HCT116 (cell line): ENCODE measurements around the gene CHRD. TPM values are rescaled to one million over a fixed set of nuclear protein-coding genes. Genes with fewer than 3 reads are reported as not detected.

Source experiments
- ATAC-seq: fragments of 200-7000 bp; cut with Tn5 transposase; 2 replicates; pipeline ENCODE4 v1.9.1; 2020; ENCODE audit warnings: mild to moderate bottlenecking, moderate library complexity
- BruUV-seq: library from RNA; stranded (reverse); fragments of 400-500 nt; replicated peaks from 2 replicates; lab custom pipeline; 2021; lab: Mats Ljungman, UMichigan
- CTCF ChIA-PET: fragments of 300-600 bp; sonication (Branson Sonifier 250); formaldehyde crosslinking; loops from one replicate; lab custom pipeline; 2021; ENCODE audit warnings: antibody characterized with exemption; lab: Charles Lee
- POLR2A ChIA-PET: fragments of 300-600, 350-600 bp; sonication (Branson Sonifier 250); formaldehyde crosslinking; loops from one replicate; lab custom pipeline; 2021; ENCODE audit warnings: antibody characterized with exemption; lab: Charles Lee
- RAD21 ChIA-PET, 2 experiments: fragments of 300-600 bp; sonication (Branson Sonifier 250); formaldehyde crosslinking; loops; one replicate each; lab custom pipeline; 2023; ENCODE audit warnings: low total read pairs in 2 of 2; ENCODE audit not compliant: uncharacterized antibody in 2 of 2, unreplicated experiment in 2 of 2, low non-redundant PET in 1 of 2; lab: Charles Lee
- DNase-seq: peaks from one replicate; pipeline ENCODE4 v3.0.0-alpha.2; 2010; ENCODE audit warnings: low read depth, low spot score
- H2AFZ ChIP-seq: fragments of 200-600 bp; shearing (Covaris generic), sonication (generic); 2 replicates; pipeline ENCODE4 v1.6.1; 2017; ENCODE audit warnings: low read depth, mixed run types, mixed read lengths, antibody characterized with exemption, low read length; ENCODE audit not compliant: poor library complexity, severe bottlenecking
- H3K27ac ChIP-seq: 2 replicates; pipeline ENCODE4 v1.5.1; 2012; ENCODE audit warnings: low read depth, low read length
- H3K27me3 ChIP-seq: fragments of 200-600 bp; sonication (generic); 2 replicates; pipeline ENCODE4 v1.6.1; 2016; ENCODE audit warnings: mixed run types, low read length, mixed read lengths; ENCODE audit not compliant: insufficient read depth
- H3K36me3 ChIP-seq, 2 experiments: fragments of 200-500 bp in 1 of 2; fragments of 200-600 bp in 1 of 2; sonication (Bioruptor generic) in 1 of 2; sonication (generic) in 1 of 2; 2 replicates each; pipeline versions ENCODE4 v1.5.1 to v1.6.1; 2014 to 2016; ENCODE audit warnings: low read length in 2 of 2, inconsistent platforms in 1 of 2, mixed read lengths in 1 of 2, mixed run types in 1 of 2; ENCODE audit not compliant: insufficient read depth in 2 of 2, control insufficient read depth in 1 of 2
- H3K4me1 ChIP-seq, 2 experiments: fragments of 200-600 bp in 1 of 2; sonication (generic) in 1 of 2; 2 replicates each; pipeline versions ENCODE4 v1.5.1 to v1.6.1; 2012 to 2017; ENCODE audit warnings: low read length in 2 of 2, inconsistent platforms in 1 of 2, mild to moderate bottlenecking in 1 of 2, mixed read lengths in 1 of 2, mixed run types in 1 of 2, moderate library complexity in 1 of 2; ENCODE audit not compliant: insufficient read depth in 2 of 2, control insufficient read depth in 1 of 2
- H3K4me2 ChIP-seq: fragments of 200-600 bp; sonication (generic); 2 replicates; pipeline ENCODE4 v1.6.1; 2017; ENCODE audit warnings: mixed run types, low read length, mixed read lengths
- H3K4me3 ChIP-seq, 2 experiments: fragments of 200-600 bp in 1 of 2; sonication (generic) in 1 of 2; replicated peaks in 1 of 2; 2 replicates each; pipeline ENCODE4 v1.5.1; 2011 to 2016; ENCODE audit warnings: low read length in 2 of 2, control low read depth in 1 of 2, low read depth in 1 of 2, mild to moderate bottlenecking in 1 of 2, mixed read lengths in 1 of 2, mixed run types in 1 of 2
- H3K79me2 ChIP-seq: fragments of 200-600 bp; sonication (generic); 2 replicates; pipeline ENCODE4 v1.6.1; 2017; ENCODE audit warnings: mild to moderate bottlenecking, mixed run types, low read length, moderate library complexity, mixed read lengths; ENCODE audit not compliant: insufficient read depth
- H3K9ac ChIP-seq: fragments of 200-600 bp; sonication (generic); 2 replicates; pipeline ENCODE4 v1.6.1; 2016; ENCODE audit warnings: low read length, mixed read lengths
- H3K9me2 ChIP-seq: fragments of 200-600 bp; sonication (generic), shearing (Covaris generic); 2 replicates; pipeline ENCODE4 v1.6.1; 2017; ENCODE audit warnings: mixed run types, mild to moderate bottlenecking, moderate library complexity; ENCODE audit not compliant: insufficient read depth
- H3K9me3 ChIP-seq, 2 experiments: fragments of 200-500 bp in 1 of 2; fragments of 200-600 bp in 1 of 2; sonication (Bioruptor generic) in 1 of 2; sonication (generic) in 1 of 2; 2 replicates each; pipeline ENCODE4 v1.6.1; 2014 to 2017; ENCODE audit warnings: low read length in 2 of 2, mixed read lengths in 2 of 2, inconsistent platforms in 1 of 2, low read depth in 1 of 2, mild to moderate bottlenecking in 1 of 2, mixed run types in 1 of 2, moderate library complexity in 1 of 2; ENCODE audit not compliant: control insufficient read depth in 1 of 2, insufficient read depth in 1 of 2
- H4K20me1 ChIP-seq: fragments of 200-600 bp; sonication (generic), shearing (Covaris generic); 2 replicates; pipeline ENCODE4 v1.6.1; 2017; ENCODE audit warnings: mixed run types, mild to moderate bottlenecking, moderate library complexity; ENCODE audit not compliant: insufficient read depth
- CBX3 ChIP-seq: IDR thresholded peaks from 2 replicates; pipeline ENCODE4 v1.6.1; 2012; ENCODE audit warnings: low read depth
- CEBPB ChIP-seq: IDR thresholded peaks from 2 replicates; pipeline ENCODE4 v1.6.1; 2012; ENCODE audit warnings: low read depth
- EGR1 ChIP-seq: IDR thresholded peaks from 2 replicates; pipeline ENCODE4 v1.6.1; 2012; ENCODE audit warnings: low read depth
- EZH2 ChIP-seq: fragments of 200-600 bp; sonication (generic); IDR thresholded peaks from 2 replicates; pipeline ENCODE4 v1.6.1; 2017; ENCODE audit warnings: antibody characterized with exemption, mixed run types
- EZH2phosphoT487 ChIP-seq: fragments of 200-600 bp; IDR thresholded peaks from 2 replicates; pipeline ENCODE4 v1.6.1; 2018; ENCODE audit warnings: antibody characterized with exemption, borderline replicate concordance
- JUND ChIP-seq: IDR thresholded peaks from 2 replicates; pipeline ENCODE4 v1.6.1; 2012
- SIN3A ChIP-seq: IDR thresholded peaks from 2 replicates; pipeline ENCODE4 v1.6.1; 2012; ENCODE audit warnings: low read depth
- SP1 ChIP-seq: IDR thresholded peaks from 2 replicates; pipeline ENCODE4 v1.6.1; 2012; ENCODE audit warnings: low read depth
- YY1 ChIP-seq: IDR thresholded peaks from 2 replicates; pipeline ENCODE4 v1.6.1; 2011; ENCODE audit warnings: low read length, low read depth, moderate library complexity, mild to moderate bottlenecking; ENCODE audit not compliant: insufficient replicate concordance; ENCODE audit errors: extremely low read depth
- ZBTB33 ChIP-seq: IDR thresholded peaks from 2 replicates; pipeline ENCODE4 v1.6.1; 2011; ENCODE audit warnings: mild to moderate bottlenecking, low read length, moderate library complexity; ENCODE audit not compliant: insufficient replicate concordance; ENCODE audit errors: extremely low read depth
- ZFX ChIP-seq: fragments of 450-650 bp; IDR thresholded peaks from 2 replicates; pipeline ENCODE4 v1.6.1; 2017
- ZNF274 ChIP-seq: fragments of 200-500 bp; sonication (Bioruptor generic); IDR thresholded peaks from 2 replicates; pipeline ENCODE4 v1.6.1; 2014; ENCODE audit warnings: mild to moderate bottlenecking, low read depth, low read length, inconsistent platforms
- intact Hi-C: fragments of 100-400 bp; cut with micrococcal nuclease; formaldehyde crosslinking; loops from 2 replicates; pipeline ENCODE4 v1.10.0; 2022
- total RNA-seq: library from RNA; stranded (reverse); gene quantifications from one replicate; pipeline ENCODE4 v1.2.1, GENCODE V29; 2021; ENCODE audit not compliant: unreplicated experiment
- TF ChIP-seq, protein P1 (sequence below): IDR thresholded peaks from 2 replicates; pipeline ENCODE4 v1.6.1; 2012
- TF ChIP-seq, protein P2 (sequence below): IDR thresholded peaks from 2 replicates; pipeline ENCODE4 v1.6.1; 2012; ENCODE audit warnings: low read depth
- TF ChIP-seq, protein P3 (sequence below), 3 experiments: fragments of 200-600 bp in 1 of 3; sonication (generic) in 1 of 3; IDR thresholded peaks in 2 of 3; conservative IDR thresholded peaks in 1 of 3; 2 replicates each; pipeline ENCODE4 v1.5.1; 2012 to 2017; ENCODE audit warnings: low read depth in 2 of 3, low read length in 2 of 3, antibody characterized with exemption in 1 of 3, borderline replicate concordance in 1 of 3, control low read depth in 1 of 3, mild to moderate bottlenecking in 1 of 3, mixed read lengths in 1 of 3, mixed run types in 1 of 3, moderate library complexity in 1 of 3; ENCODE audit not compliant: insufficient read depth in 1 of 3

CHRD gene
- total RNA-seq, 1 experiment from 2014 or later: 8.0 TPM

DNA sequence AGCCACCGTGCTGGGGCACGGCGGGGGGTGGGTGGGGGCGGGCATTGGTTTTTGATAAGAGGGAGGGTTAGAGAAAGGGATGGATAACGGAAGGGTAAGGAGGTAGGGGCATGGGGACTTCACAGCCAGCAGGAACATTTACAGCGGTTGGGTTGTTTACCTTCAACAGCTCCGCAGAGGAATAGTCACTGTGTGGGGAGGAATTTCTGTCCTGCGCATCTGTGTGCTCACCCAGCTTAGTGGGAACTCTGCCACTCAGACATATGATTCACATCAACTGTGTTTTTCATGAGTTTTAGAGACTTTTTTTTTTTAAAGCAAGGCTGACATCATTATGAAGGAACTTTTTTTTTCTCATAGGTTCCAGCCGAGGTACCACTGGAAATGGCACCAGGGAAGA lies 19.6 kb downstream of the CHRD start:
- H3K9me2 ChIP-seq: no peaks in the 10 kb centered on the region
- H3K9ac ChIP-seq: no peak overlapping the region
- no peaks in the 10 kb centered on the region for H3K9me3 ChIP-seq
- no TSS peak for BruUV-seq
- DNase-seq (no peak), ATAC-seq (no peak)
- H4K20me1 ChIP-seq: no peaks in the 10 kb centered on the region
- no peak overlapping the region for H3K4me3 ChIP-seq
- no peak for TF ChIP-seq EZH2phosphoT487
- no peak for TF ChIP-seq SIN3A
- no peak for TF ChIP-seq SP1
- TF ChIP-seq, protein P1, sequence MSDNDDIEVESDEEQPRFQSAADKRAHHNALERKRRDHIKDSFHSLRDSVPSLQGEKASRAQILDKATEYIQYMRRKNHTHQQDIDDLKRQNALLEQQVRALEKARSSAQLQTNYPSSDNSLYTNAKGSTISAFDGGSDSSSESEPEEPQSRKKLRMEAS: no peak
- TF ChIP-seq, protein P2, sequence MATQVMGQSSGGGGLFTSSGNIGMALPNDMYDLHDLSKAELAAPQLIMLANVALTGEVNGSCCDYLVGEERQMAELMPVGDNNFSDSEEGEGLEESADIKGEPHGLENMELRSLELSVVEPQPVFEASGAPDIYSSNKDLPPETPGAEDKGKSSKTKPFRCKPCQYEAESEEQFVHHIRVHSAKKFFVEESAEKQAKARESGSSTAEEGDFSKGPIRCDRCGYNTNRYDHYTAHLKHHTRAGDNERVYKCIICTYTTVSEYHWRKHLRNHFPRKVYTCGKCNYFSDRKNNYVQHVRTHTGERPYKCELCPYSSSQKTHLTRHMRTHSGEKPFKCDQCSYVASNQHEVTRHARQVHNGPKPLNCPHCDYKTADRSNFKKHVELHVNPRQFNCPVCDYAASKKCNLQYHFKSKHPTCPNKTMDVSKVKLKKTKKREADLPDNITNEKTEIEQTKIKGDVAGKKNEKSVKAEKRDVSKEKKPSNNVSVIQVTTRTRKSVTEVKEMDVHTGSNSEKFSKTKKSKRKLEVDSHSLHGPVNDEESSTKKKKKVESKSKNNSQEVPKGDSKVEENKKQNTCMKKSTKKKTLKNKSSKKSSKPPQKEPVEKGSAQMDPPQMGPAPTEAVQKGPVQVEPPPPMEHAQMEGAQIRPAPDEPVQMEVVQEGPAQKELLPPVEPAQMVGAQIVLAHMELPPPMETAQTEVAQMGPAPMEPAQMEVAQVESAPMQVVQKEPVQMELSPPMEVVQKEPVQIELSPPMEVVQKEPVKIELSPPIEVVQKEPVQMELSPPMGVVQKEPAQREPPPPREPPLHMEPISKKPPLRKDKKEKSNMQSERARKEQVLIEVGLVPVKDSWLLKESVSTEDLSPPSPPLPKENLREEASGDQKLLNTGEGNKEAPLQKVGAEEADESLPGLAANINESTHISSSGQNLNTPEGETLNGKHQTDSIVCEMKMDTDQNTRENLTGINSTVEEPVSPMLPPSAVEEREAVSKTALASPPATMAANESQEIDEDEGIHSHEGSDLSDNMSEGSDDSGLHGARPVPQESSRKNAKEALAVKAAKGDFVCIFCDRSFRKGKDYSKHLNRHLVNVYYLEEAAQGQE: no peak
- TF ChIP-seq, protein P3, sequence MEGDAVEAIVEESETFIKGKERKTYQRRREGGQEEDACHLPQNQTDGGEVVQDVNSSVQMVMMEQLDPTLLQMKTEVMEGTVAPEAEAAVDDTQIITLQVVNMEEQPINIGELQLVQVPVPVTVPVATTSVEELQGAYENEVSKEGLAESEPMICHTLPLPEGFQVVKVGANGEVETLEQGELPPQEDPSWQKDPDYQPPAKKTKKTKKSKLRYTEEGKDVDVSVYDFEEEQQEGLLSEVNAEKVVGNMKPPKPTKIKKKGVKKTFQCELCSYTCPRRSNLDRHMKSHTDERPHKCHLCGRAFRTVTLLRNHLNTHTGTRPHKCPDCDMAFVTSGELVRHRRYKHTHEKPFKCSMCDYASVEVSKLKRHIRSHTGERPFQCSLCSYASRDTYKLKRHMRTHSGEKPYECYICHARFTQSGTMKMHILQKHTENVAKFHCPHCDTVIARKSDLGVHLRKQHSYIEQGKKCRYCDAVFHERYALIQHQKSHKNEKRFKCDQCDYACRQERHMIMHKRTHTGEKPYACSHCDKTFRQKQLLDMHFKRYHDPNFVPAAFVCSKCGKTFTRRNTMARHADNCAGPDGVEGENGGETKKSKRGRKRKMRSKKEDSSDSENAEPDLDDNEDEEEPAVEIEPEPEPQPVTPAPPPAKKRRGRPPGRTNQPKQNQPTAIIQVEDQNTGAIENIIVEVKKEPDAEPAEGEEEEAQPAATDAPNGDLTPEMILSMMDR (IDR thresholded peaks at IDR 0.05 in 2 of 3, conservative IDR thresholded peaks at IDR 0.05 in 1 of 3; ENCODE audit: borderline replicate concordance in 1 of 3, insufficient read depth in 1 of 3, low read depth in 2 of 3, low read length in 2 of 3): no peak
- TF ChIP-seq CEBPB: no peak
- TF ChIP-seq ZNF274: no peak
- no peak for TF ChIP-seq EGR1
- no peak for TF ChIP-seq ZBTB33
- TF ChIP-seq CBX3: no peak
- no peak for TF ChIP-seq ZFX
- no peak for TF ChIP-seq JUND
- TF ChIP-seq YY1: no peak
- TF ChIP-seq EZH2: no peak
- POLR2A ChIA-PET: no interaction called here
- H3K4me1 ChIP-seq: no peaks in the 10 kb centered on the region
- no peak overlapping the region for H2AFZ ChIP-seq
- CTCF ChIA-PET: no interaction called here
- H3K79me2 ChIP-seq: no peaks in the 10 kb centered on the region
- no peak overlapping the region for H3K4me2 ChIP-seq
- RAD21 ChIA-PET: no interaction called here
- no peak overlapping the region for H3K27ac ChIP-seq
- H3K27me3 ChIP-seq: peaks cover 3% of the 10 kb centered on the region; the same call in 1 of the 2 replicates
- no peaks in the 10 kb centered on the region for H3K36me3 ChIP-seq
- intact Hi-C loops: no loop called here
